Smooth muscle cell (in vitro differentiated cells): ENCODE data around the gene SLC12A8. TPM values are rescaled to one million over a fixed set of nuclear protein-coding genes. Genes with fewer than 3 reads are reported as not detected.

Source experiments
- DNase-seq: peaks from one replicate; lab custom pipeline; 2025; ENCODE audit not compliant: unreplicated experiment; lab: John Stamatoyannopoulos, UW
- H2AFZ ChIP-seq: fragments of 200-600 bp; sonication (generic); 2 replicates; pipeline ENCODE4 v1.6.0; 2016; ENCODE audit warnings: antibody characterized with exemption, low read depth, mild to moderate bottlenecking
- H3F3A ChIP-seq: fragments of 200-600 bp; sonication (generic); 2 replicates; pipeline ENCODE4 v1.6.0; 2017; ENCODE audit warnings: antibody characterized with exemption, low read depth
- H3K27ac ChIP-seq: fragments of 200-600 bp; sonication (generic); 2 replicates; pipeline ENCODE4 v1.5.1; 2016; ENCODE audit warnings: low read depth, mild to moderate bottlenecking
- H3K27me3 ChIP-seq: fragments of 200-600 bp; sonication (generic); 2 replicates; pipeline ENCODE4 v1.6.1; 2016; ENCODE audit warnings: low read depth, mild to moderate bottlenecking
- H3K36me3 ChIP-seq: fragments of 200-600 bp; sonication (generic); 2 replicates; pipeline ENCODE4 v1.5.1; 2016; ENCODE audit warnings: low read depth
- H3K4me1 ChIP-seq: fragments of 200-600 bp; sonication (generic); 2 replicates; pipeline ENCODE4 v1.5.1; 2016; ENCODE audit warnings: low read depth
- H3K4me2 ChIP-seq: fragments of 200-600 bp; sonication (generic); 2 replicates; pipeline ENCODE4 v1.6.0; 2016; ENCODE audit warnings: mild to moderate bottlenecking
- H3K4me3 ChIP-seq: fragments of 200-600 bp; sonication (generic); 2 replicates; pipeline ENCODE4 v1.5.1; 2016; ENCODE audit warnings: mild to moderate bottlenecking
- H3K79me2 ChIP-seq: fragments of 200-600 bp; sonication (generic); 2 replicates; pipeline ENCODE4 v1.6.0; 2016; ENCODE audit warnings: low read depth, mild to moderate bottlenecking
- H3K9ac ChIP-seq: fragments of 200-600 bp; sonication (generic); 2 replicates; pipeline ENCODE4 v1.6.0; 2016; ENCODE audit warnings: low read depth
- H3K9me3 ChIP-seq: fragments of 200-600 bp; sonication (generic); replicated peaks from 2 replicates; pipeline ENCODE4 v1.5.1; 2016; ENCODE audit warnings: low read depth
- H4K20me1 ChIP-seq: fragments of 200-600 bp; sonication (generic); 2 replicates; pipeline ENCODE4 v1.6.0; 2016; ENCODE audit warnings: low read depth
- CTCF ChIP-seq: fragments of 200-600 bp; sonication (generic); IDR thresholded peaks from 2 replicates; pipeline ENCODE4 v1.5.1; 2017; ENCODE audit warnings: borderline replicate concordance, mild to moderate bottlenecking, antibody characterized with exemption; ENCODE audit not compliant: insufficient read depth, poor library complexity, severe bottlenecking
- WGBS: methylation state at CpG from one replicate; pipeline ENCODE4 v1.1.7; 2016; ENCODE audit warnings: low lambda C conversion rate; 5-methylcytosine and 5-hydroxymethylcytosine counted together
- polyA plus RNA-seq: library from polyadenylated mRNA; unstranded; fragments of >200 nt; fragmentation: Nextera tagmentation; extraction: Ambion mirVana; gene quantifications from 2 replicates; pipeline ENCODE4 v1.2.1, GENCODE V29; 2016
- total RNA-seq: library from RNA; depleted of rRNA; stranded (reverse); fragments of >200 nt; gene quantifications from 2 replicates; pipeline ENCODE4 v1.2.3, GENCODE V29; 2014

SLC12A8 gene
- total and polyA plus RNA-seq, 2 experiments from 2014 or later = 28.5 to 54.3 TPM

- no peak overlapping the region for H3K9ac ChIP-seq
- H3K4me3 ChIP-seq = no peak overlapping the region
- no peak overlapping the region for H2AFZ ChIP-seq
- no peaks in the 10 kb centered on the region for H3K79me2 ChIP-seq
- H3K27ac ChIP-seq = peak overlapping the region; percentile 91
- H3K4me2 ChIP-seq = no peak overlapping the region
- H3K36me3 ChIP-seq = no peaks in the 10 kb centered on the region
- H4K20me1 ChIP-seq = no peaks in the 10 kb centered on the region
- H3K9me3 ChIP-seq = no peaks in the 10 kb centered on the region
- peaks cover 37% of the 10 kb centered on the region for H3K4me1 ChIP-seq
- peaks cover 3% of the 10 kb centered on the region for H3F3A ChIP-seq
- 99% methylated on average over 4 of the region's 4 CpGs for WGBS
- no peaks in the 10 kb centered on the region for H3K27me3 ChIP-seq
- TF ChIP-seq CTCF = no peak
- DNase-seq = no peak
Measured at GRCh38 chr3:125139386-125139785, 73.2 kb downstream of the SLC12A8 start.

DNA sequence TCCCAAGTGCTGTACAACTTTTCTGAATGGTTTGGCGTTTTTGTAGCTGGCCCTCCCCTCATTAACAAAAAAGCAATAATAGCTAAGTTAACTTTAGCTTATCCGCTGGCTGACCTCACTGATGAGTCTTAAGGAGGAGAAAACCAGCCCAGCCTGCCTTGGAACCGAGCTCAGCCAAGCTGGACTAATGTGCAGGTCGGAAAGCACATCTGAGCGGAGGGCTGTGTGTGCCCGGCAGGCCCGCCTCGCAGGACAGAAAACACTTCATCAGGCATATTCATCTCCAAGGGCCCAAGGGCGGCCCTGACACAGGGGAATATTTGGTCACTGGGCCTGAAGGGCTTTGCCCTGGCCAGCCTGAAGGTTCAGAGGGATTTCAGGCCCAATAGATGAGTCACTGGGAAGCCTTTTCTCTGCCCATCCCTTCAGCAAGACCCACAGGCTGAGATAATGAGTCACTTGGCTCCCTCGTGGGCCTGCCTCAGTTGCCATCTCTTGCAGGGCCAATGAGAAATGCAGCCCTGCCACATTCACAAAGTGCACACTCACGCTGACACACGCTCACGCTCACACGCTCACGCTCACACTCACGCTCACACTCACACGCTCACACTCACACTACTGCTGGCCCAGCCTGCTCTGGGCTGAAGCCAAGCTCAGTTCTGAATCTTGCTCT is 75.1 kb downstream of the SLC12A8 start:
- Histone ChIP-seq H3K4me3 (no peak overlapping the region), H3K27ac (peak overlapping the region; percentile 54), H3F3A (peaks cover 3% of the 10 kb centered on the region), H3K4me1 (peaks cover 24% of the 10 kb centered on the region), H3K9me3 (no peaks in the 10 kb centered on the region), H3K36me3 (no peaks in the 10 kb centered on the region), H3K4me2 (peak overlapping the region; percentile 8), H3K79me2 (no peaks in the 10 kb centered on the region), H2AFZ (no peak overlapping the region), H3K27me3 (no peaks in the 10 kb centered on the region), H4K20me1 (no peaks in the 10 kb centered on the region), H3K9ac (no peak overlapping the region)
- TF ChIP-seq CTCF = no peak
- WGBS = 71% methylated on average over 16 of the region's 17 CpGs
- no peak for DNase-seq

DNA sequence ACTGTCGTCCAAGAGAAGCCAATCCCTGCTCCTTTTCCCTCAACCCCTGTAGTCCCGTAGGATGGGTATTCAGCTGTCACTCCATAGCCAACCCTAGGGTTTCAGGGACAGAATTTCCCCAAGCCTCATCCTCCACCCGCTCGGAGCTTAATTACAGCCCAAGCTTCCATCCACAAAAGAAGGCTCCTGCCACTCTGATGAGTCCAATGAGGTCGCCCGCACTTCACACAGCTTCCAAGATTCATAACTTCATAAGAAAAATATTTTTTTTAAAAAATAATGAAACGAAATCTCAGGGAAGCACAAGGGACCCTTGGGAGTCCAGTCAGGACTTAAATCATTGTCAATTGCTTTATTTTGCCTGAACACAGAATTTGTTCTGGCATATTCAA is 75.6 kb downstream of the SLC12A8 start:
- H3F3A ChIP-seq = peaks cover 3% of the 10 kb centered on the region
- no peaks in the 10 kb centered on the region for H3K9me3 ChIP-seq
- H2AFZ ChIP-seq = no peak overlapping the region
- H3K4me2 ChIP-seq = peak overlapping the region; percentile 8
- no peak for DNase-seq
- H3K4me3 ChIP-seq = no peak overlapping the region
- no peaks in the 10 kb centered on the region for H3K79me2 ChIP-seq
- peaks cover 19% of the 10 kb centered on the region for H3K4me1 ChIP-seq
- H4K20me1 ChIP-seq = no peaks in the 10 kb centered on the region
- no peak overlapping the region for H3K9ac ChIP-seq
- peak overlapping the region; percentile 54 for H3K27ac ChIP-seq
- H3K36me3 ChIP-seq = no peaks in the 10 kb centered on the region
- 91% methylated on average over 7 of the region's 7 CpGs for WGBS
- no peaks in the 10 kb centered on the region for H3K27me3 ChIP-seq
- TF ChIP-seq CTCF = no peak

DNA sequence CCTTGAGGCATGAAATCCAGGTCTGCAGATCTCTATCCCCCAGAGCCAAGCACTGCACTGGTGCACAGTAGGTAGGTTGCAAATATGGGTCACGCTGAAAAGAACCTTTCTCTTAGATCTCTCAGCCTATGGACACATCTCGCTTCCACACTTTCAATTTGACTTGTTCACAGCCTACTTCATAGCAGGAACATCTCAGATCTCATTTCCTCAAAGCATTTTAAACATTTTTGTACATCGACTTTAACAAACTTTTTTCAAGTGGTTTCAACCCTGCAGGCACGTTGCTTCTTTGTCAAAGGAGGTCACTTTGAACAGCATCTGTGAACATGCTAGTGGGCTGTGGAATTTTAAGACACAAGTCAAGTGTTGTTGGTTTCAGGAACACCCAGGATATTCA is 76.0 kb downstream of the SLC12A8 start:
- no peaks in the 10 kb centered on the region for H3K27me3 ChIP-seq
- no peaks in the 10 kb centered on the region for H3K79me2 ChIP-seq
- no peaks in the 10 kb centered on the region for H3K9me3 ChIP-seq
- peaks cover 15% of the 10 kb centered on the region for H3K4me1 ChIP-seq
- H3K4me2 ChIP-seq = no peak overlapping the region
- DNase-seq = no peak
- no peaks in the 10 kb centered on the region for H4K20me1 ChIP-seq
- H3K9ac ChIP-seq = no peak overlapping the region
- TF ChIP-seq CTCF = no peak
- H3K36me3 ChIP-seq = no peaks in the 10 kb centered on the region
- no peak overlapping the region for H3K27ac ChIP-seq
- H3K4me3 ChIP-seq = no peak overlapping the region
- H2AFZ ChIP-seq = no peak overlapping the region
- 76% methylated on average over 4 of the region's 4 CpGs for WGBS
- peaks cover 3% of the 10 kb centered on the region for H3F3A ChIP-seq
